Raji (cell line): ENCODE results near the gene CFAP299.

Source experiments
- POLR2A ChIP-seq: IDR thresholded peaks from 2 replicates; pipeline ENCODE4 v1.6.1; 2011; ENCODE audit warnings: low read depth, low read length, control low read depth; ENCODE audit not compliant: insufficient read depth

The CFAP299 gene

GRCh38 chr4:80831383-80832361 lies 496.1 kb downstream of the CFAP299 start:
- no peak for TF ChIP-seq POLR2A

- no peak for TF ChIP-seq POLR2A
Measured at GRCh38 chr4:80839281-80839680, 503.8 kb downstream of the CFAP299 start.

DNA sequence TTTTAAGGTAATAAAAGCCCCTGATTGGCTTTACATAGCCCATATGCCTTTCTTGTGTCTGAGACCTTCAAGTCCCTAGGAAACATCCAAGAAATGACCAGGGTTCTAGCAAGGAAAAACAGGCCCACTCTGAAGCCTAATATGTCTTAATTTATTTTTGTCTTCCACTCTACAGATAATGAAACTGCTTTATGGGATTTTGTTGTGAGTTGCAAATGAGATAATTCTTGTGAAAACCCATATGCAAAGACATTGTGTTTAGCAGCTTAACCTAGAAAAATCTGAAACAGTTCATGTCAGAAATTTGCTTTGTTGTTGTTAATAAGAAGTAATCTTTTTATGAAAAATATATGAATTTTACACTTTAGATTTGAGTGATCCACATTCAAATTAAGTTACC lies 504.3 kb downstream of the CFAP299 start:
- TF ChIP-seq POLR2A = no peak

DNA sequence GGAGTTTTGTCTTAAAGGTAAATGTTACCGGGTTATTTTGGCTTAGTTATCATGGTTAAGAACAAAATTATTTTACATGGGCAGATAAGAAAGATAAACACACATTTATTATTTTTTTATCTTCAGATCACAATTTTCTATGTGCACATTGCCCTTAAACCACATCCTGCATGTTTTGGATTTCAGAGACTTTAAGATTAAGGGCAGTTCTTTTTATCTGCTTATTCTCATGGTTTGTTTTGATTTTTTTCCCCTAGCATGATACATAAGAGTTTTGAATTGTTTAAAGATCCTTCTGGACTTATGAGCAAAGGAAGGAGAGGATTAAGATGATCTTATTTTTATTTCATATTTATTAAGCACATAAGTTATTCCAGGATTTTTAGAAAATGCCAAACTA lies 504.9 kb downstream of the CFAP299 start:
- no peak for TF ChIP-seq POLR2A

- TF ChIP-seq POLR2A = no peak
Measured at GRCh38 chr4:80841587-80842281, 506.2 kb downstream of the CFAP299 start.

DNA sequence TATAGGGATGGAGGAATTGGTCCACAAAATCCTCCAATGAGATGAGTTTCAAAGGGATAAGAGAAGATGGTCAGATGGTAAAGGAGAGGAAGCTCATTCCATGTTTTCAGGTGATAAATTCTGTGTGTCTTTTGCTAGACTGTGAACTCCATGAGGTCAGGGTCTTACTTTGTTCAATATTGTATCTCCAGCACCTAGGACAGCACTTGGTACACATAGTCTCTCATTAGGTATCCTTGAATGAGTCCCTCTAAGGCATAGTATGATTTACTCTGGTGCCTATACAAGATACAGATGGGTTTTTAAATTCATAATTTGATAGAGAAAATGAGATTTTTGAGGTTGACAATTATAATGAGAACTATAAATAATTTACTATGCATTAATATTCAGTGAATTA lies 510.7 kb downstream of the CFAP299 start:
- no peak for TF ChIP-seq POLR2A

DNA sequence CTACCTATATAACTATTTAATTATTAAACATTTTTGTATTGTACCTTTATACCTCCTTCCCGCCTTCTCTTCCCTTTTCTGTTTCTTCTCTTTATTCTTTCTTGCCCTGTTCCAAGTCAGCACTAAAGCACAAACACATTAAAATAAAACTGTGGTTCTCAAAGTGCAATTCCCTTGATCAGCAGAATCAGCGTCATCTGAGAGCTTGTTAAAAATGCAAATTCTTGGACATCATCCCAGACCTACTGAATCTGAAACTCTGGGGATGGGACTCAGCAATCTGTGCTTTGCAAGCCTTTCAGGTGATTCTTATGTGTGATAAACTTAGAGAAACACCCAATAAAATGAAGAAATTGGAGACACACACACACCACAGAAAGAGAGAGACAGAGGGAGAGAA lies 516.5 kb downstream of the CFAP299 start:
- TF ChIP-seq POLR2A = no peak

DNA sequence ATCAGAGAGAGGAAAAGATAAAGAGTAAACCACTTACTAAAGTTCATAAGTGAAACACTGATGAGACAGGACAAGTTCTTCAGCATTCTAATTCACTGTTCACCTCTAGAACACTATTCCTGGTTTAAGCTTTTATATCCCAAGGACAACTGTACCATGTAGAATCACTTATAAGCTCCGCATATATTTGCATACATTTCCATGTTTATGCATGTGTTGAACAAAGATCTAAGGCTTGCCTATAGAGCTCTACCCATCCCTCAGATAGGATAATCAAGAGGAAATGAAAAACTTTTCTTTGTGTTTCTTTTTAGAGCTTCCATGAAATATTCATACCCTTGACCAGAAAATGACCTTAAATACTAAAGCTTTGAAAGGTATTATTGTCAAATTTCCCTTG lies 538.0 kb downstream of the CFAP299 start:
- no peak for TF ChIP-seq POLR2A

GRCh38 chr4:80874979-80875378 lies 539.4 kb downstream of the CFAP299 start:
- TF ChIP-seq POLR2A = no peak

GRCh38 chr4:80875642-80876041 lies 540.1 kb downstream of the CFAP299 start:
- TF ChIP-seq POLR2A = no peak

- no peak for TF ChIP-seq POLR2A
Measured at GRCh38 chr4:80876810-80877209, 541.3 kb downstream of the CFAP299 start.

GRCh38 chr4:80878218-80878617 lies 542.7 kb downstream of the CFAP299 start:
- no peak for TF ChIP-seq POLR2A

- TF ChIP-seq POLR2A = no peak
Measured at GRCh38 chr4:80897537-80898303, 562.2 kb downstream of the CFAP299 start.

DNA sequence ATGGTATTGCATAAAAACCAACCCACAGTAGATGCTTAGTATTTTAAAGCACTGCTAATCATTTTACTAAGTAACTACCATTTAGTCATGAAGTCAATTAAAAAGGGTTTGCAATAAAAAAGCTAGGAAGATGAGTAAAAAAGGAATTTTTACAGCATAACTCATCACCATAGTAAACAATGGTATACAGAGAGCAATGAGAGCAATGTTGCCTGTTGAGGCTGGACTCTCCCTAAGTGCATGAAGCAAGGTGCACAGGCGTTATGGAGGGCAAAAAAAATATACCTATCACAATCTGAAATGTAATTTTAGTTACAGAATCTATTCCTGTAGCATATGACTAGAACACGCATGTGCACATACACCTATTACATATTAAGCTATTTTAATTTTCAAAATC lies 565.4 kb downstream of the CFAP299 start:
- no peak for TF ChIP-seq POLR2A

GRCh38 chr4:80903020-80903419 lies 567.5 kb downstream of the CFAP299 start:
- no peak for TF ChIP-seq POLR2A
